ENCODE results near the gene KLHL35. TPM values are rescaled to one million over a fixed set of nuclear protein-coding genes. Genes with fewer than 3 reads are reported as not detected.
A peak's percentile ranks its signal among the peaks of the same experiment; 100 is the strongest.

Gene KLHL35
- total and polyA plus RNA-seq, 2 experiments from 2014 or later, result 0.10 to 0.28 TPM

DNA sequence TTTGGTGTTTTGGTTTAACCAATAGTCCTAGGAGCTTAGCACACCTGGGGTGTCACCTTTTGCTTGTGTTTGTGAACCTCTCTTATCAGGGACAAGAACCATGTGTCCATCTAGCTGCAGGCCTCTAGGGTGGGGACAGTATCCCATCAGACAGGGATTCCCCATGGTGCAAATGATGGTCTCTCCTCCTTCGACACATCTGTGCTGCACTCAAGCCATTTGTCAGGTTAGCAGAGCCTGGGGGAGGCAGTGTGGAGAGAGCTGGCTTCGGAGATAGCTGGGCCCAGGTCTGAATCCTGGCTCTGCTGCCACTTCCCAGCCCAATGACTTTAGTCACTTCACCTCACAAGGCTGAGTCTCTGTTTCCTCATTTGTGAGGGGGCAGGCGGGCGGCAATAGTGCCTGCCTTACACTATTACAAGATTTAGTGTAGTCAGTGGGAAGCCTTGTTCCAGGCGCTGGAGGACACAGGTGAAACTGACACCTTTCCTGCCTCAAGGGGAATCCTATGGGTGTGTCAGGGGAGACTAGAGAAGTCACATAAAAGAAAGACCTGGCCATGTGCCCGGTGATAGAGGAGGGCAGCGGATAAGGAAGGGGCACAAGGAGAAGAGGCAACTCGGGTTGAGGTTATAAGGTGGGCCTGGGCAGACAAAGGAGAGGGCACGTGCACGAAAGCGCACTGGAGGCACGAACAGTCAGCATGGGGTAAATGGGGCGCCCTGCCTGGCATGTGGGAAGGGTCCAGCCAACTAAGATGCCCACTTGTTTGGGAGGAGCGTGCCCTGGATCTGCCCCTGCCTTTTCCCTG lies 12.6 kb downstream of the KLHL35 start:
- Histone ChIP-seq H3F3A (replicated peaks; ENCODE audit: low read depth) (0 out of 2 replicates have a peak, but pooled peaks cover 3% of the 10 kb centered on the region), H3K27me3 (ENCODE audit: insufficient read depth) (no peaks in the 10 kb centered on the region), H4K20me1 (replicated peaks; ENCODE audit: insufficient read depth) (peaks cover 6% of the 10 kb centered on the region), H3K27ac (ENCODE audit: low read depth) (no peak overlapping the region), H3K9me2 (ENCODE audit: insufficient read depth) (no peaks in the 10 kb centered on the region), H3K4me2 (no peak overlapping the region), H2AFZ (no peak overlapping the region), H3K36me3 (ENCODE audit: insufficient read depth) (no peaks in the 10 kb centered on the region), H3K4me1 (ENCODE audit: insufficient read depth) (peaks cover 9% of the 10 kb centered on the region; the same call in 1 of the 2 replicates), H3K4me3 (no peak overlapping the region), H3K79me2 (replicated peaks; ENCODE audit: insufficient read depth) (no peaks in the 10 kb centered on the region)
- DNase-seq (ENCODE audit: low spot score) (no peak), ATAC-seq (peak; percentile 12; the same call in 1 of the 3 replicates)
- peaks cover 13% of the 10 kb centered on the region; the same call in 2 of the 3 replicates for H3K36me3 Mint-ChIP-seq (ENCODE audit: low read depth)
- H3K9me3 Mint-ChIP-seq, result no peaks in the 10 kb centered on the region
- H3K27ac Mint-ChIP-seq, result peak overlapping the region; percentile 30
- H3K27me3 Mint-ChIP-seq (ENCODE audit: insufficient read depth, low read depth, poor library complexity), result peaks cover 7% of the 10 kb centered on the region
- no peak overlapping the region for H3K4me3 Mint-ChIP-seq
- TF ChIP-seq ZNF331 (CRISPR knock-in tag; IDR thresholded peaks at IDR 0.05; ENCODE audit: low read depth), result no peak
- no peak for TF ChIP-seq CTCF (conservative IDR thresholded peaks at IDR 0.05; ENCODE audit: low read depth in 2 of 2)
- TF ChIP-seq ZNF462 (CRISPR knock-in tag; IDR thresholded peaks at IDR 0.05), result no peak
- no peak for TF ChIP-seq STAT1 (IDR thresholded peaks at IDR 0.05; ENCODE audit: unreplicated experiment)
- TF ChIP-seq CREB1 (CRISPR knock-in tag; IDR thresholded peaks at IDR 0.05; ENCODE audit: low read depth), result no peak
- no peak for TF ChIP-seq EZH2 (IDR thresholded peaks at IDR 0.05; ENCODE audit: low read depth, unreplicated experiment)
- no peak for TF ChIP-seq NANOG (IDR thresholded peaks at IDR 0.05; ENCODE audit: borderline replicate concordance)
- TF ChIP-seq REST (IDR thresholded peaks at IDR 0.05; ENCODE audit: unreplicated experiment), result no peak
- no peak for TF ChIP-seq ZNF114 (CRISPR knock-in tag; IDR thresholded peaks at IDR 0.05)
- TF ChIP-seq POLR2AphosphoS5 (IDR thresholded peaks at IDR 0.05; ENCODE audit: low read depth), result no peak
- no peak for TF ChIP-seq JUNB (IDR thresholded peaks at IDR 0.05; ENCODE audit: unreplicated experiment)
- TF ChIP-seq EZH2phosphoT487 (IDR thresholded peaks at IDR 0.05; ENCODE audit: unreplicated experiment), result no peak
- H3K4me1 Mint-ChIP-seq, result peaks cover 14% of the 10 kb centered on the region; the same call in 2 of the 3 replicates

All from GM23338 (cell line).